ENCODE measurements around the gene GNA14. TPM values are rescaled to one million over a fixed set of nuclear protein-coding genes. Genes with fewer than 3 reads are reported as not detected.

The GNA14 gene
- total RNA-seq, 2 donors from 2014 or later, result 1.6 to 5.3 TPM

- no peak for ATAC-seq
- H3K36me3 ChIP-seq (replicated peaks in 1 of 2; ENCODE audit: insufficient read depth in 1 of 2, low read depth in 2 of 2), result no peaks in the 10 kb centered on the region
- 85 to 93% methylated on average over 7 of the region's 7 CpGs for WGBS, 2 donors
- no peaks in the 10 kb centered on the region for H3K4me1 ChIP-seq
- no peak overlapping the region for H3K27ac ChIP-seq
- no peak for DNase-seq
- H3K4me3 ChIP-seq, result no peak overlapping the region
- no peaks in the 10 kb centered on the region for H3K9me3 ChIP-seq
- TF ChIP-seq CTCF (IDR thresholded peaks at IDR 0.05), result no peak
- no peak for TF ChIP-seq POLR2A (IDR thresholded peaks at IDR 0.05)
- intact Hi-C loops (cut with DNase I), result no loop called here
- H3K27me3 ChIP-seq, result no peaks in the 10 kb centered on the region
Measured at GRCh38 chr9:77392328-77392727, 255.8 kb downstream of the GNA14 start.

- intact Hi-C loops (cut with DNase I), result no loop called here
- no peak for ATAC-seq
- no peak for TF ChIP-seq CTCF (IDR thresholded peaks at IDR 0.05)
- no peak overlapping the region for H3K4me3 ChIP-seq
- no peak for DNase-seq
- 95 to 97% methylated on average over 3 of the region's 3 CpGs for WGBS, 2 donors
- no peak overlapping the region for H3K27ac ChIP-seq
- no peaks in the 10 kb centered on the region for H3K4me1 ChIP-seq
- H3K27me3 ChIP-seq, result no peaks in the 10 kb centered on the region
- no peaks in the 10 kb centered on the region for H3K9me3 ChIP-seq
- no peaks in the 10 kb centered on the region for H3K36me3 ChIP-seq (replicated peaks in 1 of 2; ENCODE audit: insufficient read depth in 1 of 2, low read depth in 2 of 2)
Measured at GRCh38 chr9:77391834-77392233, 256.3 kb downstream of the GNA14 start.

- 44 to 97% methylated on average over 1 of the region's 1 CpG for WGBS, 2 donors
- DNase-seq (no peak), ATAC-seq (no peak)
- H3K4me3 ChIP-seq, result no peak overlapping the region
- no peak overlapping the region for H3K27ac ChIP-seq
- H3K27me3 ChIP-seq, result no peaks in the 10 kb centered on the region
- intact Hi-C loops (cut with DNase I), result no loop called here
- no peaks in the 10 kb centered on the region for H3K4me1 ChIP-seq
- TF ChIP-seq POLR2A (IDR thresholded peaks at IDR 0.05) (no peak), CTCF (IDR thresholded peaks at IDR 0.05) (no peak)
- H3K9me3 ChIP-seq, result no peaks in the 10 kb centered on the region
- H3K36me3 ChIP-seq (replicated peaks in 1 of 2; ENCODE audit: insufficient read depth in 1 of 2, low read depth in 2 of 2), result no peaks in the 10 kb centered on the region
Measured at GRCh38 chr9:77386187-77386586, 261.9 kb downstream of the GNA14 start.

GRCh38 chr9:77384406-77384805 lies 263.7 kb downstream of the GNA14 start:
- H3K36me3 ChIP-seq (replicated peaks in 1 of 2; ENCODE audit: insufficient read depth in 1 of 2, low read depth in 2 of 2), result no peaks in the 10 kb centered on the region
- no peak overlapping the region for H3K27ac ChIP-seq
- intact Hi-C loops (cut with DNase I), result no loop called here
- no peaks in the 10 kb centered on the region for H3K27me3 ChIP-seq
- DNase-seq (no peak), ATAC-seq (no peak)
- H3K4me3 ChIP-seq, result no peak overlapping the region
- no peaks in the 10 kb centered on the region for H3K4me1 ChIP-seq
- TF ChIP-seq CTCF (IDR thresholded peaks at IDR 0.05) (no peak), POLR2A (IDR thresholded peaks at IDR 0.05) (no peak)
- no peaks in the 10 kb centered on the region for H3K9me3 ChIP-seq

- DNase-seq (no peak), ATAC-seq (no peak)
- Histone ChIP-seq H3K36me3 (replicated peaks in 1 of 2; ENCODE audit: insufficient read depth in 1 of 2, low read depth in 2 of 2) (peaks cover 0 to 1% of the 10 kb centered on the region in 2 donors), H3K27ac (no peak overlapping the region), H3K4me3 (no peak overlapping the region), H3K9me3 (no peaks in the 10 kb centered on the region), H3K4me1 (no peaks in the 10 kb centered on the region), H3K27me3 (no peaks in the 10 kb centered on the region)
- whole genome bisulfite sequencing, 2 donors, result 90 to 94% methylated on average over 6 of the region's 6 CpGs
- TF ChIP-seq POLR2A (IDR thresholded peaks at IDR 0.05) (no peak), CTCF (IDR thresholded peaks at IDR 0.05) (no peak)
- intact Hi-C loops (cut with DNase I), result no loop called here
Measured at GRCh38 chr9:77375956-77376532, 272.1 kb downstream of the GNA14 start.
